Measurements from ENCODE around the gene CEACAM6.

- TF ChIP-seq CTCF (IDR thresholded peaks at IDR 0.05) (no peak), YY1 (IDR thresholded peaks at IDR 0.05; ENCODE audit: low read depth) (no peak), RAD21 (IDR thresholded peaks at IDR 0.05; ENCODE audit: low read length) (no peak), SMC3 (IDR thresholded peaks at IDR 0.05; ENCODE audit: low read depth, low read length) (no peak), TEAD4 (IDR thresholded peaks at IDR 0.05; ENCODE audit: borderline replicate concordance, insufficient read depth) (no peak), GABPA (IDR thresholded peaks at IDR 0.05; ENCODE audit: low read depth) (no peak), GATA2 (CRISPR knock-in tag; IDR thresholded peaks at IDR 0.05) (no peak)
These were observed 45.7 kb downstream of the CEACAM6 start for GRCh38 chr19:41801031-41801430.

Measured in SK-N-SH (cell line).